Smooth muscle cell (in vitro differentiated cells): ENCODE data around the gene RPS8. TPM values are rescaled to one million over a fixed set of nuclear protein-coding genes. Genes with fewer than 3 reads are reported as not detected.

Experiments
- DNase-seq: peaks from one replicate; lab custom pipeline; 2025; ENCODE audit not compliant: unreplicated experiment; lab: John Stamatoyannopoulos, UW
- H2AFZ ChIP-seq: fragments of 200-600 bp; sonication (generic); 2 replicates; pipeline ENCODE4 v1.6.0; 2016; ENCODE audit warnings: antibody characterized with exemption, low read depth, mild to moderate bottlenecking
- H3F3A ChIP-seq: fragments of 200-600 bp; sonication (generic); 2 replicates; pipeline ENCODE4 v1.6.0; 2017; ENCODE audit warnings: antibody characterized with exemption, low read depth
- H3K27ac ChIP-seq: fragments of 200-600 bp; sonication (generic); 2 replicates; pipeline ENCODE4 v1.5.1; 2016; ENCODE audit warnings: low read depth, mild to moderate bottlenecking
- H3K27me3 ChIP-seq: fragments of 200-600 bp; sonication (generic); 2 replicates; pipeline ENCODE4 v1.6.1; 2016; ENCODE audit warnings: low read depth, mild to moderate bottlenecking
- H3K36me3 ChIP-seq: fragments of 200-600 bp; sonication (generic); 2 replicates; pipeline ENCODE4 v1.5.1; 2016; ENCODE audit warnings: low read depth
- H3K4me1 ChIP-seq: fragments of 200-600 bp; sonication (generic); 2 replicates; pipeline ENCODE4 v1.5.1; 2016; ENCODE audit warnings: low read depth
- H3K4me2 ChIP-seq: fragments of 200-600 bp; sonication (generic); 2 replicates; pipeline ENCODE4 v1.6.0; 2016; ENCODE audit warnings: mild to moderate bottlenecking
- H3K4me3 ChIP-seq: fragments of 200-600 bp; sonication (generic); 2 replicates; pipeline ENCODE4 v1.5.1; 2016; ENCODE audit warnings: mild to moderate bottlenecking
- H3K79me2 ChIP-seq: fragments of 200-600 bp; sonication (generic); 2 replicates; pipeline ENCODE4 v1.6.0; 2016; ENCODE audit warnings: low read depth, mild to moderate bottlenecking
- H3K9ac ChIP-seq: fragments of 200-600 bp; sonication (generic); 2 replicates; pipeline ENCODE4 v1.6.0; 2016; ENCODE audit warnings: low read depth
- H3K9me3 ChIP-seq: fragments of 200-600 bp; sonication (generic); replicated peaks from 2 replicates; pipeline ENCODE4 v1.5.1; 2016; ENCODE audit warnings: low read depth
- H4K20me1 ChIP-seq: fragments of 200-600 bp; sonication (generic); 2 replicates; pipeline ENCODE4 v1.6.0; 2016; ENCODE audit warnings: low read depth
- CTCF ChIP-seq: fragments of 200-600 bp; sonication (generic); IDR thresholded peaks from 2 replicates; pipeline ENCODE4 v1.5.1; 2017; ENCODE audit warnings: borderline replicate concordance, mild to moderate bottlenecking, antibody characterized with exemption; ENCODE audit not compliant: insufficient read depth, poor library complexity, severe bottlenecking
- WGBS: methylation state at CpG from one replicate; pipeline ENCODE4 v1.1.7; 2016; ENCODE audit warnings: low lambda C conversion rate; 5-methylcytosine and 5-hydroxymethylcytosine counted together
- polyA plus RNA-seq: library from polyadenylated mRNA; unstranded; fragments of >200 nt; fragmentation: Nextera tagmentation; extraction: Ambion mirVana; gene quantifications from 2 replicates; pipeline ENCODE4 v1.2.1, GENCODE V29; 2016
- total RNA-seq: library from RNA; depleted of rRNA; stranded (reverse); fragments of >200 nt; gene quantifications from 2 replicates; pipeline ENCODE4 v1.2.3, GENCODE V29; 2014

RPS8 gene
- total and polyA plus RNA-seq, 2 experiments from 2014 or later: 478 to 2,330 TPM

GRCh38 chr1:44807364-44808062, 32.2 kb downstream of the RPS8 start:
- Histone ChIP-seq H3K27ac (peak overlapping the region; percentile 100), H3K9me3 (no peaks in the 10 kb centered on the region), H4K20me1 (peaks cover 22% of the 10 kb centered on the region), H3K4me3 (peak overlapping the region; percentile 40), H2AFZ (no peak overlapping the region), H3F3A (peaks cover 37% of the 10 kb centered on the region), H3K4me1 (peaks cover 51% of the 10 kb centered on the region), H3K36me3 (no peaks in the 10 kb centered on the region), H3K27me3 (no peaks in the 10 kb centered on the region), H3K79me2 (peaks cover 40% of the 10 kb centered on the region), H3K4me2 (peak overlapping the region; percentile 91), H3K9ac (peak overlapping the region; percentile 98)
- WGBS: 3% methylated on average over 16 of the region's 16 CpGs
- peak; percentile 93 for DNase-seq
- TF ChIP-seq CTCF: no peak

- H3K4me2 ChIP-seq: peak within 1 kb of the TSS; percentile 91
- H3K36me3 ChIP-seq: no peaks in the 10 kb centered on the region
- H3K9ac ChIP-seq: peak within 1 kb of the TSS; percentile 98
- no peak for TF ChIP-seq CTCF
- peak within 1 kb of the TSS; percentile 100 for H3K27ac ChIP-seq
- 30% methylated on average over 16 of the region's 23 CpGs for WGBS
- H3K9me3 ChIP-seq: no peaks in the 10 kb centered on the region
- peak; percentile 85 for DNase-seq
- H3F3A ChIP-seq: peaks cover 37% of the 10 kb centered on the region
- H3K79me2 ChIP-seq: peaks cover 32% of the 10 kb centered on the region
- H3K4me3 ChIP-seq: peak within 1 kb of the TSS; percentile 40
- peaks cover 22% of the 10 kb centered on the region for H4K20me1 ChIP-seq
- no peaks in the 10 kb centered on the region for H3K27me3 ChIP-seq
- H3K4me1 ChIP-seq: peaks cover 48% of the 10 kb centered on the region
- no peak within 1 kb of the TSS for H2AFZ ChIP-seq
Observed at GRCh38 chr1:44808063-44808937, 33.0 kb downstream of the RPS8 start, which contains the start of gene BTBD19. BTBD19 (plus strand) TSS chr1:44808523; CDS start chr1:44808821, 298 bp downstream.

- peaks cover 25% of the 10 kb centered on the region for H3K79me2 ChIP-seq
- 33% methylated on average over 6 of the region's 6 CpGs for WGBS
- peaks cover 18% of the 10 kb centered on the region for H4K20me1 ChIP-seq
- peaks cover 37% of the 10 kb centered on the region for H3F3A ChIP-seq
- no peak for TF ChIP-seq CTCF
- peak overlapping the region; percentile 100 for H3K27ac ChIP-seq
- no peaks in the 10 kb centered on the region for H3K9me3 ChIP-seq
- peak overlapping the region; percentile 91 for H3K4me2 ChIP-seq
- no peak overlapping the region for H2AFZ ChIP-seq
- no peaks in the 10 kb centered on the region for H3K36me3 ChIP-seq
- peaks cover 48% of the 10 kb centered on the region for H3K4me1 ChIP-seq
- DNase-seq: no peak
- peak overlapping the region; percentile 40 for H3K4me3 ChIP-seq
- no peaks in the 10 kb centered on the region for H3K27me3 ChIP-seq
- H3K9ac ChIP-seq: peak overlapping the region; percentile 98
Observed at GRCh38 chr1:44808938-44809917, 33.9 kb downstream of the RPS8 start.
